Natural killer cell treated with Interleukin-12 subunit alpha and Interleukin-12 subunit beta and Interleukin-15 and Interleukin-18, amount 100 ng/mL, for 72 hours (primary cell): Measurements from ENCODE around the gene BMP3. TPM values are rescaled to one million over a fixed set of nuclear protein-coding genes. Genes with fewer than 3 reads are reported as not detected.

ENCODE experiments used
- ATAC-seq, 2 donors: fragments of 150-1000 bp; cut with Tn5 transposase in 1 of 2; sonication (Bioruptor Pico), chemical (Tn5 transposase) in 1 of 2; 2 replicates each; pipeline ENCODE4 v1.10.0; 2021
- DNase-seq: peaks from one replicate; pipeline ENCODE4 v3.0.0; 2022; ENCODE audit warnings: low spot score
- H3K27ac Mint-ChIP-seq, 2 donors: 1 replicate in 1 of 2; 2 replicates in 1 of 2; pipeline ENCODE4 v1.8.0; 2022; ENCODE audit warnings: mixed read lengths in 2 of 2, mild to moderate bottlenecking in 1 of 2, moderate library complexity in 1 of 2
- H3K27me3 Mint-ChIP-seq, 2 donors: 1 replicate in 1 of 2; 2 replicates in 1 of 2; pipeline ENCODE4 v1.8.0; 2022; ENCODE audit warnings: mixed read lengths in 2 of 2
- H3K36me3 Mint-ChIP-seq: one replicate; pipeline ENCODE4 v1.8.0; 2022; ENCODE audit warnings: mixed read lengths
- H3K4me1 Mint-ChIP-seq, 2 donors: 1 replicate in 1 of 2; 2 replicates in 1 of 2; pipeline ENCODE4 v1.8.0; 2022; ENCODE audit warnings: low read depth in 2 of 2, mixed read lengths in 2 of 2, mild to moderate bottlenecking in 1 of 2
- H3K4me3 Mint-ChIP-seq: one replicate; pipeline ENCODE4 v1.8.0; 2022; ENCODE audit warnings: mixed read lengths
- H3K9me3 Mint-ChIP-seq: 2 replicates; pipeline ENCODE4 v1.8.0; 2022; ENCODE audit warnings: mixed read lengths
- total RNA-seq, 2 donors: library from RNA; stranded (reverse); gene quantifications; one replicate each; pipeline ENCODE4 v1.2.3, GENCODE V29; 2022

The BMP3 gene
- total RNA-seq, 2 donors from 2014 or later = 0.08 TPM; not detected in 1

DNA sequence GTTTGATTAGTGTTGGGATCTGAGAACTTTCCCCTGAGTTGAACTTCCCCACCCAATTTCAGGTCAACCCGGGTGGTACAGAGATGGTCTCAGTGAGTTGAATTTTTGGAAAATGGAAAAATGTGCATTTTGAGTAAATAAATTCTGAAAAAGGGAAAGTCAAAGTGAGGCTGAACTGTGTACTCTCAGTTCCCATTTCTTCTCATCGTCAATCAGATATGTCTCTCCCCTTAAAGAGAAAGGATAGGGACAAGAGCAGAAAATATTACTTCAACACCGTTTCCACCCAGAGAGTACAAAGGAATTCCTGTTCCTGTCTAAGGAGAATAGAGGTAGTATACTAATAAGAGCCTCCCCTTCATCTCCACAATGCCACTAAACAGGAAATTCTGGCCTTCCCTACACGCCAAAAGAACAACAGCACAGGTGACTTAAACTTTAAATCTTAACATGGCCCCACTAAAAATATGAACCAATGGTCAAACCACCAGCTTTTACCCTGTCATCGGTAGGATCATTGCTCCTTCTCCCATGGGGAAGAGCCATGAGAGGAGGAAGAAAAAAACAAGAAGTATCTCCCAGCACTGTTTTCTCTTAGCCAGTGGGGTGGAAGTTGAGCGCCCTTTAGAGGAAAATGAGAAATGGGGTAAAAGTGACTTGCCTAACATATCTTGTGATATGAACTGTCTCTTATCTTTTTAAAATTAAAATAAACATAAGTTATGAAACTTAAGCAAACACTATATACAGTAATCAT lies 30.3 kb downstream of the BMP3 start:
- ATAC-seq (no peak), DNase-seq (no peak)
- no peak overlapping the region for H3K27ac Mint-ChIP-seq
- H3K4me3 Mint-ChIP-seq = no peak overlapping the region
- no peaks in the 10 kb centered on the region for H3K4me1 Mint-ChIP-seq
- H3K36me3 Mint-ChIP-seq = no peaks in the 10 kb centered on the region
- no peaks in the 10 kb centered on the region for H3K9me3 Mint-ChIP-seq
- peaks cover 5 to 24% of the 10 kb centered on the region in 2 donors for H3K27me3 Mint-ChIP-seq

DNA sequence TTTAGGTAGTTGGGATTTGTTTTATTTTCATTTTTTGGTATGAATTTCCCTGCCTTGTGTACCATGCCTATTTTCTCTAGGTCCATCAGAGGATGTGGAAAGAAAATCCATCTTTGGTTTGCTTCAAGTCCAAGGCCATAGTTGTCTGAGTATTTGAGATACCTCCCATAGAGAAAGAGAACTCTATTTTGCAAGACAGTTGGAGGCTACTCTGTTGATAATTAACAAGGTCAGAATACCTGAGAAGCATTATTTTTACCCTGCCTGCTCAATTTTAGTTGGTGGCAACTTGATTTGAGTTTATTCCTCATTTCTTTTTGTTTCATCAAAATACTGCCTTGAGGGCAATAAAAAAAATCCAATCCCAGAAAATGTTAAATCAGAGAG lies 30.8 kb downstream of the BMP3 start:
- H3K36me3 Mint-ChIP-seq = no peaks in the 10 kb centered on the region
- no peak overlapping the region for H3K27ac Mint-ChIP-seq
- ATAC-seq = no peak
- no peak overlapping the region for H3K4me3 Mint-ChIP-seq
- no peaks in the 10 kb centered on the region for H3K9me3 Mint-ChIP-seq
- H3K4me1 Mint-ChIP-seq = no peaks in the 10 kb centered on the region
- DNase-seq = no peak
- H3K27me3 Mint-ChIP-seq = peaks cover 5 to 24% of the 10 kb centered on the region in 2 donors

DNA sequence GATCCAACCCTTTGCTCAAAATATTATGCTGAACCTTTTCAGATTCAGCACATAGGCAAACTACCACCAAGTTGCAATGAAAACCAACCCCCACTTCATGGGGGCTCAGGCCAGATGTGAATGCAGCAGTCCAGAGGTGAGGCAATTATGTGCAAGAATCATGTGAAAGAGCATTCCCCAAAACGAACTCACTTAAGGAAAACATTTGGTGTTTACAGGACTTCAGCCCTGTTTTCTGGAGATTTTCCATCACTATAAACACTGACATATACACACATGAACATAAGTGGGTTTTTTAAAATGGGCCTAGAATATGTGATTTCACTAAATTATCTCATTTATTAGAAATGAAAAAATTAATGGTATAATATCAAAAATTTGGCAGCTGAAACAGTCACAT lies 31.5 kb downstream of the BMP3 start:
- H3K4me3 Mint-ChIP-seq = no peak overlapping the region
- ATAC-seq (no peak), DNase-seq (no peak)
- H3K36me3 Mint-ChIP-seq = no peaks in the 10 kb centered on the region
- peaks cover 5 to 24% of the 10 kb centered on the region in 2 donors for H3K27me3 Mint-ChIP-seq
- no peaks in the 10 kb centered on the region for H3K9me3 Mint-ChIP-seq
- H3K27ac Mint-ChIP-seq = no peak overlapping the region
- H3K4me1 Mint-ChIP-seq = no peaks in the 10 kb centered on the region

DNA sequence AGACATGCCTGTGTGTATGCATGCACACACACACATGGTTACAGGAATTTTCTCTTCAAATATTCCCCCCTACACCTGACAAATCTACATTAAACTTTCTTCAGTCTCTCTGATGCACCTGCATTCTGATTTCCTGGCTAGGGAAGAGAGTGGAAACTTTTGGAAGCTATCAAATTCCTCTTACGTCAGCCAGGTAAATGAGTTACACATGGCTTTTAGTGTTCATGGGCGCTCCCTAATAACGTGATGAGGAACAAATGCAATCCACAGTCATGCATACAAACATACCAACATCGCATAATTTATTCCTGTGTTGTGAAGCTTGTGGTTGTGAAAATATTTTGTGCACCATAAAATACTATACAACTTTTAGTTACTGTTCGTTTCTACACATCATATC lies 34.9 kb downstream of the BMP3 start:
- no peaks in the 10 kb centered on the region for H3K9me3 Mint-ChIP-seq
- H3K36me3 Mint-ChIP-seq = no peaks in the 10 kb centered on the region
- no peak overlapping the region for H3K4me3 Mint-ChIP-seq
- ATAC-seq = no peak
- no peaks in the 10 kb centered on the region for H3K4me1 Mint-ChIP-seq
- DNase-seq = no peak
- H3K27ac Mint-ChIP-seq = no peak overlapping the region
- H3K27me3 Mint-ChIP-seq = peaks cover 5 to 20% of the 10 kb centered on the region in 2 donors

DNA sequence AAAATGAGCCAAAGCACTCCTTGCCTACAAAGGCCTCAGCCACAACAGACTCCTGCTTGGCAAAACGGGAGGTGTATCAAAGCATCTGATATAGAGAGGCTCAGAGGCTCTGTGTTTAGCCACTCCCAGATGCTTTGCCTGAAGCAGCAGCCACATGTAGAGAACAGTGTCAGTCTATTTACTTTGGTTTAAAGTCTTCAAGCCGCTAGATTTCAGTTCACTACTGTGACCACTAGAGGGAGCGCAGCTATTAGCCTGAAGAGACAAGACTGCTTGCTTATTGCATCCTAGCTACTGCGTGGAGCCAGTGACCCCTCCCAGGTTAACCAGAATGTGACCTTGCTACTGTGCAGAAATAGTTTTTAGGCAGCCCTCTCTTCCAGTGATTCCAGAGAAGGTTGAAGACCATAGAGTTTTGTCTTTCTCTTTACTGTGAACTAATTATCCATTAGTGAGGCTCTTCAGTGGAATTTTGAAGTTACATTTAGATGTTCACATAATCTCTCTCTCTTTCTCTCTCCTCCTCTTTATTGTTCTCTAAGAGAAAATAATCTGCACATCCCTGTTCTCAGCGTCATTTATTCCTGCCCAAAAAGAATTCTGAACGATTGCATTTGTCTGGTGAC lies 39.3 kb downstream of the BMP3 start:
- Mint-ChIP-seq H3K4me1 (no peaks in the 10 kb centered on the region), H3K27ac (no peak overlapping the region), H3K4me3 (no peak overlapping the region), H3K36me3 (no peaks in the 10 kb centered on the region), H3K27me3 (peaks cover 10 to 23% of the 10 kb centered on the region in 2 donors), H3K9me3 (no peaks in the 10 kb centered on the region)
- ATAC-seq = peak; percentile 61 to 69
- peak; percentile 68 for DNase-seq

DNA sequence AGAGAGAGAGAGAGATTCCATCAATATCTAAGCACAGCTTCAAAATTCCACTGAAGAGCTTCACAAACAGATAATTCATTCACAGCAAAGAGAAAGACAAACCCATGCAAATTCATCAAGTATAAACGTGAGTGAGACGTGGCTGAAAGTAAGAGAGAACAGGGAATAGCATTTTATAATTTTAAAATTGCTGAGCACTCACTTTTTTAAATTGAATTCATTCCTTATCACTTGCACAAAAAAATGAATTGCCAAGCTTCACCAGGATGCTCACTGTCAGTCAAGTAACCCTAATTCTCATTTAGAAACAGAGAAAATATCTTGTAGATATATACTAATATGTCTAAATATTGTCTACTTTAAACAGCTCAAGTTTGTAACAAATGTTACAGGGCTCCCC lies 40.5 kb downstream of the BMP3 start:
- DNase-seq (no peak), ATAC-seq (no peak)
- Mint-ChIP-seq H3K27ac (no peak overlapping the region), H3K36me3 (no peaks in the 10 kb centered on the region), H3K4me1 (no peaks in the 10 kb centered on the region), H3K9me3 (no peaks in the 10 kb centered on the region), H3K4me3 (no peak overlapping the region), H3K27me3 (peaks cover 10 to 23% of the 10 kb centered on the region in 2 donors)

DNA sequence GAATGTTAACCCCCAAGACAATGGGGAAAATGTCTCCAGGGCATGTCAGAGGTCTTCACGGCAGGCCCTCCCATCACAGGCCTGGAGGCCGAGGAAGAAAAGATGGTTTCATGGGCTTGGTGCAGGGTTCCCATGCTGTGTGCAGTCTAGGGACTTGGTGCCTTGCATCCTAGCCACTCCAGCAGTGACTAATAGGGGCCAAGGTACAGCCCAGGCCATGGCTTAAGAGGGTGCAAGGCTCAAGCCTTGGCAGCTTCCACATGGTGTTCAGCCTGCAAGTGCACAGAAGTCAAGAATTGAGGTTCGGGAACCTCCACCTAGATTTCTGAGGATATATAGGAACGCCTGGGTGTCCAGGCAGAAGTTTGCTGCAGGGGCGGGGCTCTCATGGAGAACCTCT lies 50.6 kb downstream of the BMP3 start:
- ATAC-seq = no peak
- Mint-ChIP-seq H3K4me3 (no peak overlapping the region), H3K36me3 (no peaks in the 10 kb centered on the region), H3K9me3 (peaks cover 3% of the 10 kb centered on the region), H3K4me1 (no peaks in the 10 kb centered on the region), H3K27ac (no peak overlapping the region), H3K27me3 (peaks cover 10 to 14% of the 10 kb centered on the region in 2 donors)
- no peak for DNase-seq

DNA sequence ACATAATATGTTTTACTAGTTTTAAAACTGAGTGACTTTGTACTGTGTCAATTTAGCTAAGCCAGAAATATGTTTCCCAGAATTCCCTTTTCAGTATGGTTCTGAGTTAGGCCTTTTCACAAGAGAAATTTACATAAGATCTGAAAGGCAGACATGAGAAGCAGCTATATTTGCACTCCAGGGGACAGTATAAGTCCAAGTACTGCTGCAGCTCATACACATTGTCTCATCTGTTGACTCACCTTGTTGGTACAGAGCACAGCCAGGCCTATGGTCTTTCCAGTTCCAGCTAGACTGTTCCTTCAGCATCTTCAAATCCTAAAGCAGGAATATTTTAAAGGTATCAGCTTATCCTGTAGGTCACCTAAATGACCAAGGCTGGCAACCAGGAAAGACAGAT lies 53.5 kb downstream of the BMP3 start:
- no peaks in the 10 kb centered on the region for H3K36me3 Mint-ChIP-seq
- ATAC-seq = no peak
- H3K9me3 Mint-ChIP-seq = peaks cover 3% of the 10 kb centered on the region
- H3K4me1 Mint-ChIP-seq = no peaks in the 10 kb centered on the region
- no peak overlapping the region for H3K27ac Mint-ChIP-seq
- H3K4me3 Mint-ChIP-seq = no peak overlapping the region
- no peak for DNase-seq
- peaks cover 0 to 3% of the 10 kb centered on the region in 2 donors for H3K27me3 Mint-ChIP-seq

DNA sequence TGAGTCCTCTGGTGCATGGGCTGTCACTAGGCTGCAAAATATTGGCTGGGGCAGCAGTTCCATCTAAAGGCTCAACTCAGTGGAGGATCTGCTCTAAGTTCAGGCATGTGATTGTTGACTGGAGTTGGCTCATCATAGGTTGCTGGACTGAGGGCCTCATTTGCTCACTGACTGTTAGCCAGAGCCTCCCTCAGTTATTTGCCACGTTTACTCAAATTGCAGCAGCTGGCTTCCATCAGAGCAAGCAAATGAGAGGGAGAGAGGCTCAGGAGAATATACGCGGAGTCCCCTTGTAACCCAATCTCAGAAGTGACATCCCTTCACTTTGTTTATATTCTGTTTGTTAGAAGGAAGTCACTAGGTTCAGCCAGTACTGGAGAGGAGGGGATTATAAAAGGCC lies 54.1 kb downstream of the BMP3 start:
- DNase-seq (no peak), ATAC-seq (no peak)
- Mint-ChIP-seq H3K27me3 (peaks cover 0 to 3% of the 10 kb centered on the region in 2 donors), H3K4me1 (no peaks in the 10 kb centered on the region), H3K27ac (no peak overlapping the region), H3K36me3 (no peaks in the 10 kb centered on the region), H3K9me3 (peaks cover 3% of the 10 kb centered on the region), H3K4me3 (no peak overlapping the region)

DNA sequence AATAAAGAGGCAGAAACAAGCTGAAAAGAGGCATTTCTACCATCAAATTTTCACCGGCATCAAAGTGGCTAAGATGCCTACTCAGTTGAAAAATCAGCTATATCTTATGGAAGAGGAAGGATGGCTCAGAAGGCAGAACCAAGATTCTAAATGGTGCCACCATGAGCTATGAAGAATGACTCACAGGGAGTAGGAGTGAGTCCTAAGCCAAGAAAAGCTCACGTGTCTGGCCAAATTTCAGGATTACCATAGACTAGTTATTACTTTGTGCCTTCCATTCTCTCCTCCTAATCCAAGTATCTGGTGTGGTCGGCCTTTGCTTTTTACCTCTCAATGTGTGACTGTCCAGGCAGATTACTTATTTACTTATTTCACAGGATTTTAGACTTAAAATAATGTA lies 54.8 kb downstream of the BMP3 start:
- no peaks in the 10 kb centered on the region for H3K4me1 Mint-ChIP-seq
- H3K4me3 Mint-ChIP-seq = no peak overlapping the region
- no peaks in the 10 kb centered on the region for H3K36me3 Mint-ChIP-seq
- H3K27ac Mint-ChIP-seq = no peak overlapping the region
- ATAC-seq (no peak), DNase-seq (no peak)
- H3K9me3 Mint-ChIP-seq = peaks cover 3% of the 10 kb centered on the region
- peaks cover 0 to 3% of the 10 kb centered on the region in 2 donors for H3K27me3 Mint-ChIP-seq

DNA sequence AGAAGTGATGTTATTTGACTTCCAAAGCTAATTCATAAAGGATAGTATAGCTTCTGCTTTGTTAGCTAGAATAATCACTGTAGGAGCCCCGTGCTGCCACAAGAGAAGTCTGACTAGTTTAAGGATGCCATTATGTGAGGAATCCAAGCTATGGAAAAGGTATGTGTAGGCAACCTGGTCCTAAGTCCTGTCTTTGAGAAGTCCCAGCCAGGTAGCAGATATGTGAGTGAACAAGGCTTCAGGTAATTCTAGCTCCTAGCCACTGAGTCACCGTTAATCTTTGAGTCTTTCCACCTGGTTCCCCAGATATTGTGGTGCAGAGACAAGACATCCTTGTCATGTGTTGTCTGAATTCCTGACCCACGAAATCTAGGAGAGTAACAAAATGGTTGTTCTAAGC lies 55.5 kb downstream of the BMP3 start:
- H3K27me3 Mint-ChIP-seq = peaks cover 0 to 3% of the 10 kb centered on the region in 2 donors
- no peaks in the 10 kb centered on the region for H3K4me1 Mint-ChIP-seq
- H3K27ac Mint-ChIP-seq = no peak overlapping the region
- peaks cover 3% of the 10 kb centered on the region for H3K9me3 Mint-ChIP-seq
- H3K36me3 Mint-ChIP-seq = no peaks in the 10 kb centered on the region
- DNase-seq = no peak
- no peak for ATAC-seq
- no peak overlapping the region for H3K4me3 Mint-ChIP-seq

DNA sequence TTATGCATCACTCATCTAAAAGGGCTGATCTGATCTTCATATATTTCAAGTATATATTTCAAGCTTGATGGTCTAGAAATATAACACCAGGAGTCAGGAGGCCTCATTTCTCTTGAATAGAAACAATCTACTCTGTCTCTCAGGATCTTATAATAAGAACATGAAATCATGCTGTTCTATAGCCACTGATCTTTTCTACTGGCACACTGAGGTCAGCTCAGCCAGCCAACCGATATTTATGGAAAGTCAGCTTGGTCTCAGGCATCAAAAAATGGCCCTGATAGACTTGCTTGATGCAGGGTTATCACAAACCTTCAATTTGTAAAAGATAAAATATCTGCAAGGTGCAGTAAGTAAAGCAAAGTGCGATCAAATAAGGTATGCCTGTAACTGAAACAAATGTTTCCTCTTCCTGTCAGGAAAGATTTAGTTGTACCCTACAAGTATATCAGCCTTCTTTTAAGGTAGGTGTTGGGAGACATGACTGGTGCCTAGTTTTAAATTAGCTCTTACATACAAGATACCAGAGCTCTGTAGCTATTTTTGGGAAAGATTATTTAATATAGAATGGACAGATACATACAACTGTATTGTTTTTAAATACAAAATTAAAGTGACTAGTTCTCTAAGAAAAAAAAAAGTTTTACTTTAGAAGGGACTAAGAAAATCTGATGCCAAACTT lies 63.4 kb downstream of the BMP3 start:
- Mint-ChIP-seq H3K4me3 (no peak overlapping the region), H3K27me3 (peaks cover 2 to 17% of the 10 kb centered on the region in 2 donors), H3K27ac (no peak overlapping the region), H3K9me3 (peaks cover 4% of the 10 kb centered on the region), H3K36me3 (no peaks in the 10 kb centered on the region), H3K4me1 (no peaks in the 10 kb centered on the region)
- no peak for ATAC-seq
- no peak for DNase-seq

DNA sequence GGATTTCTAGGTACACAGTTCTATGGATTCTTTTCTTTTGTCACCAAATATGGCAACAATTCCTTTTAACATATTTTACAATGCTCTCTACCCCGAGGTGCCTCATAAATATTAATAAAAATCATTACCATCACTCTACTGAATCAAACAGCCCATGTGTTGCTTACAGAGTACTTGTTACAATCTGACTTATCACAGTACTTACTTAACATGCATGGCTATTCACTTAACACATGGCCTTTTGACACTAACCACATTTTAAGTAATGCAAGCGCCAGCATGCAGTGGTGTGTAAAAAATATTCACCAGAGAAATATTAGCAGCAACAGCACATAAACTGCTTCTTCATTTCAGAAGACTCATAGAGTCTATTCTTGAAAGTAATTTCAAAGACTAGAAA lies 64.9 kb downstream of the BMP3 start:
- Mint-ChIP-seq H3K4me3 (no peak overlapping the region), H3K4me1 (no peaks in the 10 kb centered on the region), H3K27ac (no peak overlapping the region), H3K27me3 (peaks cover 2 to 17% of the 10 kb centered on the region in 2 donors), H3K9me3 (peaks cover 4% of the 10 kb centered on the region), H3K36me3 (no peaks in the 10 kb centered on the region)
- DNase-seq = no peak
- no peak for ATAC-seq

DNA sequence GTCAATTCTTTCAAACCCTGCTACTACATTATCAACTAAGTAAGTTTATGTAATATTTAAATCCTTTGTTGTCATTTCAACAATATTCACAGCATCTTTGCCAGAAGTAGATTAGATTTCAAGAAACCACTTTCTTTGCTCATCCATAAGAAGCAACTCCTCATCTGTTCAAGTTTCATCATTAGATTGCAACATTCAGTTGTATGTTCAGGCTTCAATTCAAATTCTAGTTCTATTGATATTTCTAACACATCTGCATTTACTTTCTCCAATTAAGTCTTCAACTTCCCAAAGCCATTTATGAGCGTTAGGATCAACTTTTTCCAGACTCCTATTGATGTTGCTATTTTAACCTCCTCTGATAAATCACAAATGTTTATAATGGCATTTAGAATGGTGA lies 66.1 kb downstream of the BMP3 start:
- H3K9me3 Mint-ChIP-seq = peaks cover 4% of the 10 kb centered on the region
- H3K4me3 Mint-ChIP-seq = no peak overlapping the region
- DNase-seq (no peak), ATAC-seq (no peak)
- no peaks in the 10 kb centered on the region for H3K4me1 Mint-ChIP-seq
- H3K36me3 Mint-ChIP-seq = no peaks in the 10 kb centered on the region
- no peak overlapping the region for H3K27ac Mint-ChIP-seq
- peaks cover 2 to 17% of the 10 kb centered on the region in 2 donors for H3K27me3 Mint-ChIP-seq
